GM23338 (cell line): ENCODE measurements around the gene KCNMA1. TPM values are rescaled to one million over a fixed set of nuclear protein-coding genes. Genes with fewer than 3 reads are reported as not detected.

Experiments
- ATAC-seq: fragments of 200-7000 bp; cut with Tn5 transposase; 3 replicates; pipeline ENCODE4 v1.9.1; 2020
- DNase-seq: peaks from one replicate; pipeline ENCODE4 v3.0.0-alpha.2; 2015; ENCODE audit warnings: low spot score
- H2AFZ ChIP-seq: fragments of 200-600 bp; sonication (generic); 2 replicates; pipeline ENCODE4 v1.8.0; 2016; ENCODE audit warnings: antibody characterized with exemption, mild to moderate bottlenecking, moderate library complexity
- H3F3A ChIP-seq: fragments of 200-600 bp; sonication (generic); replicated peaks from 2 replicates; pipeline ENCODE4 v1.8.0; 2017; ENCODE audit warnings: antibody characterized with exemption, mixed run types, low read depth
- H3K27ac ChIP-seq: fragments of 200-600 bp; sonication (generic); 2 replicates; pipeline ENCODE4 v1.6.1; 2016; ENCODE audit warnings: low read depth
- H3K27me3 ChIP-seq: fragments of 200-600 bp; sonication (generic); 2 replicates; pipeline ENCODE4 v1.8.0; 2016; ENCODE audit warnings: mild to moderate bottlenecking, mixed run types, moderate library complexity; ENCODE audit not compliant: insufficient read depth
- H3K36me3 ChIP-seq: fragments of 200-600 bp; sonication (generic); 2 replicates; pipeline ENCODE4 v1.8.0; 2016; ENCODE audit warnings: mild to moderate bottlenecking; ENCODE audit not compliant: insufficient read depth
- H3K4me1 ChIP-seq: fragments of 200-600 bp; sonication (generic); 2 replicates; pipeline ENCODE4 v1.8.0; 2016; ENCODE audit warnings: mild to moderate bottlenecking, moderate library complexity; ENCODE audit not compliant: insufficient read depth
- H3K4me2 ChIP-seq: fragments of 200-600 bp; sonication (generic); 2 replicates; pipeline ENCODE4 v1.7.1; 2017; ENCODE audit warnings: mixed run types
- H3K4me3 ChIP-seq: fragments of 200-600 bp; sonication (generic); 2 replicates; pipeline ENCODE4 v1.6.1; 2016; ENCODE audit warnings: mixed run types
- H3K79me2 ChIP-seq: fragments of 200-600 bp; sonication (generic); replicated peaks from 2 replicates; pipeline ENCODE4 v1.8.0; 2017; ENCODE audit warnings: mild to moderate bottlenecking; ENCODE audit not compliant: insufficient read depth
- H3K9me2 ChIP-seq: fragments of 200-600 bp; sonication (generic); 2 replicates; pipeline ENCODE4 v1.8.0; 2017; ENCODE audit not compliant: insufficient read depth
- H4K20me1 ChIP-seq: fragments of 200-600 bp; sonication (generic); replicated peaks from 2 replicates; pipeline ENCODE4 v1.8.0; 2017; ENCODE audit warnings: mild to moderate bottlenecking; ENCODE audit not compliant: insufficient read depth
- H3K27ac Mint-ChIP-seq: 2 replicates; pipeline ENCODE4 v1.8.0; 2020; ENCODE audit warnings: inconsistent platforms, mild to moderate bottlenecking, moderate library complexity, mixed read lengths
- H3K27me3 Mint-ChIP-seq: 3 replicates; pipeline ENCODE4 v1.8.0; 2022; ENCODE audit warnings: low read depth, mild to moderate bottlenecking, moderate library complexity, mixed read lengths, inconsistent platforms; ENCODE audit not compliant: insufficient read depth, poor library complexity
- H3K36me3 Mint-ChIP-seq: 3 replicates; pipeline ENCODE4 v1.8.0; 2021; ENCODE audit warnings: low read depth, mild to moderate bottlenecking, inconsistent platforms, moderate library complexity, mixed read lengths
- H3K4me1 Mint-ChIP-seq: 3 replicates; pipeline ENCODE4 v1.8.0; 2020; ENCODE audit warnings: mild to moderate bottlenecking, inconsistent platforms, mixed read lengths
- H3K4me3 Mint-ChIP-seq: 3 replicates; pipeline ENCODE4 v1.8.0; 2021; ENCODE audit warnings: moderate library complexity, mild to moderate bottlenecking, inconsistent platforms, mixed read lengths
- H3K9me3 Mint-ChIP-seq: 3 replicates; pipeline ENCODE4 v1.8.0; 2020; ENCODE audit warnings: moderate library complexity, mild to moderate bottlenecking, inconsistent platforms, mixed read lengths
- CREB1 ChIP-seq: fragments of 250-450 bp; sonication (Bioruptor Pico); IDR thresholded peaks from 2 replicates; pipeline ENCODE4 v1.5.0; 2020; ENCODE audit warnings: low read depth, mild to moderate bottlenecking, moderate library complexity
- CTCF ChIP-seq, 2 experiments: fragments of 200-600 bp in 1 of 2; sonication (generic) in 1 of 2; conservative IDR thresholded peaks; 2 replicates each; pipeline versions ENCODE4 v1.5.1 to v1.6.1; 2016 to 2017; ENCODE audit warnings: antibody characterized with exemption in 2 of 2, low read depth in 2 of 2, mild to moderate bottlenecking in 2 of 2, moderate library complexity in 1 of 2
- ETS1 ChIP-seq: IDR thresholded peaks from 2 replicates; pipeline ENCODE4 v1.6.1; 2016; ENCODE audit warnings: antibody characterized with exemption
- EZH2 ChIP-seq: fragments of 200-600 bp; sonication (generic); IDR thresholded peaks from one replicate; pipeline ENCODE4 v1.8.0; 2017; ENCODE audit warnings: antibody characterized with exemption, mild to moderate bottlenecking, low read depth; ENCODE audit not compliant: unreplicated experiment
- EZH2phosphoT487 ChIP-seq: fragments of 200-600 bp; sonication (generic); IDR thresholded peaks from one replicate; pipeline ENCODE4 v1.8.1; 2018; ENCODE audit warnings: antibody characterized with exemption; ENCODE audit not compliant: unreplicated experiment
- JUNB ChIP-seq: IDR thresholded peaks from one replicate; pipeline ENCODE4 v1.6.1; 2016; ENCODE audit warnings: antibody characterized with exemption; ENCODE audit not compliant: unreplicated experiment
- NANOG ChIP-seq: IDR thresholded peaks from 2 replicates; pipeline ENCODE4 v1.6.1; 2016; ENCODE audit warnings: antibody characterized with exemption, borderline replicate concordance
- POLR2AphosphoS5 ChIP-seq: IDR thresholded peaks from 2 replicates; pipeline ENCODE4 v1.6.1; 2016; ENCODE audit warnings: antibody characterized with exemption, low read depth
- REST ChIP-seq: IDR thresholded peaks from one replicate; pipeline ENCODE4 v1.6.1; 2018; ENCODE audit warnings: antibody characterized with exemption; ENCODE audit not compliant: unreplicated experiment
- STAT1 ChIP-seq: IDR thresholded peaks from one replicate; pipeline ENCODE4 v1.6.1; 2016; ENCODE audit warnings: antibody characterized with exemption; ENCODE audit not compliant: unreplicated experiment
- ZNF114 ChIP-seq: fragments of 250-450 bp; sonication (Bioruptor Pico); IDR thresholded peaks from 2 replicates; pipeline ENCODE4 v1.5.0; 2020; ENCODE audit warnings: mild to moderate bottlenecking, moderate library complexity
- ZNF331 ChIP-seq: fragments of 250-450 bp; sonication (Bioruptor Pico); IDR thresholded peaks from 2 replicates; pipeline ENCODE4 v1.5.0; 2020; ENCODE audit warnings: low read depth, mild to moderate bottlenecking, moderate library complexity
- ZNF462 ChIP-seq: fragments of 250-450 bp; sonication (Bioruptor Pico); IDR thresholded peaks from 2 replicates; pipeline ENCODE4 v1.5.0; 2020; ENCODE audit warnings: mild to moderate bottlenecking, moderate library complexity
- polyA plus RNA-seq: library from polyadenylated mRNA; unstranded; fragments of >200 nt; fragmentation: Nextera tagmentation; extraction: Ambion mirVana; gene quantifications from 2 replicates; pipeline ENCODE4 v1.2.1, GENCODE V29; 2016
- total RNA-seq: library from RNA; depleted of rRNA; stranded (reverse); fragments of >200 nt; shearing (Covaris generic); gene quantifications from 2 replicates; pipeline ENCODE4 v1.2.3, GENCODE V29; 2014

The KCNMA1 gene
- total and polyA plus RNA-seq, 2 experiments from 2014 or later, result 8.2 to 9.0 TPM

- H3K4me3 ChIP-seq, result no peak overlapping the region
- Mint-ChIP-seq H3K4me3 (no peak overlapping the region), H3K36me3 (no peaks in the 10 kb centered on the region; the same call in 2 of the 3 replicates), H3K9me3 (peaks cover 2% of the 10 kb centered on the region; the same call in 2 of the 3 replicates), H3K4me1 (peaks cover 35% of the 10 kb centered on the region), H3K27me3 (peaks cover 6% of the 10 kb centered on the region), H3K27ac (no peak overlapping the region)
- no peaks in the 10 kb centered on the region for H3F3A ChIP-seq
- TF ChIP-seq CREB1 (CRISPR knock-in tag) (no peak), EZH2phosphoT487 (no peak), REST (no peak), NANOG (no peak), ZNF331 (CRISPR knock-in tag) (no peak), STAT1 (no peak), POLR2AphosphoS5 (no peak), JUNB (no peak), EZH2 (no peak), CTCF (conservative IDR thresholded peaks at IDR 0.05; ENCODE audit: low read depth in 2 of 2) (no peak), ETS1 (no peak), ZNF462 (CRISPR knock-in tag) (no peak), ZNF114 (CRISPR knock-in tag) (no peak)
- 0 out of 2 replicates have a peak, but pooled peaks cover 3% of the 10 kb centered on the region for H3K9me2 ChIP-seq
- peaks cover 47% of the 10 kb centered on the region for H3K4me1 ChIP-seq
- H4K20me1 ChIP-seq, result no peaks in the 10 kb centered on the region
- DNase-seq (no peak), ATAC-seq (no peak)
- no peaks in the 10 kb centered on the region for H3K36me3 ChIP-seq
- no peaks in the 10 kb centered on the region for H3K79me2 ChIP-seq
- no peak overlapping the region for H2AFZ ChIP-seq
- H3K27me3 ChIP-seq, result no peaks in the 10 kb centered on the region
- H3K4me2 ChIP-seq, result 0 out of 2 replicates have a peak overlapping the region, but pooled peaks have one; percentile 28
- H3K27ac ChIP-seq, result no peak overlapping the region
Observed at GRCh38 chr10:77284797-77285196, 352.8 kb downstream of the KCNMA1 start.
